Gastrocnemius medialis (tissue), 4 donors: Measurements from ENCODE around the gene USH1C. TPM values are rescaled to one million over a fixed set of nuclear protein-coding genes. Genes with fewer than 3 reads are reported as not detected.

Experiments
- ATAC-seq, 2 donors: fragments of 150-250 bp; one replicate each; pipeline ENCODE4 v1.9.1; 2016
- DNase-seq, 2 donors: peaks; one replicate each; pipeline ENCODE4 v3.0.0-alpha.2; 2019
- H3K27ac ChIP-seq, 4 donors: fragments of 200-600 bp; sonication (generic); 1 replicate in 1 of 4; 2 replicates in 3 of 4; pipeline ENCODE4 v1.5.1; 2016 to 2018; ENCODE audit warnings: mild to moderate bottlenecking in 2 of 4, moderate library complexity in 1 of 4
- H3K27me3 ChIP-seq, 3 donors: fragments of 200-600 bp; sonication (generic) in 2 of 3; 1 replicate in 1 of 3; 2 replicates in 2 of 3; pipeline versions ENCODE4 v1.5.1 to v1.6.0; 2016 to 2019; ENCODE audit warnings: mild to moderate bottlenecking in 1 of 3, moderate library complexity in 1 of 3
- H3K36me3 ChIP-seq, 2 donors: fragments of 200-600 bp; sonication (generic) in 1 of 2; one replicate each; pipeline ENCODE4 v1.5.1; 2017 to 2018
- H3K4me1 ChIP-seq, 2 donors: fragments of 200-600 bp; sonication (generic) in 1 of 2; one replicate each; pipeline ENCODE4 v1.5.1; 2016 to 2017; ENCODE audit warnings: mild to moderate bottlenecking in 2 of 2
- H3K4me3 ChIP-seq, 4 donors: fragments of 200-600 bp; sonication (generic) in 3 of 4; 1 replicate in 1 of 4; 2 replicates in 3 of 4; pipeline ENCODE4 v1.5.1; 2016 to 2019; ENCODE audit warnings: mild to moderate bottlenecking in 2 of 4
- H3K9me3 ChIP-seq, 3 donors: fragments of 200-600 bp; sonication (generic) in 2 of 3; 1 replicate in 1 of 3; 2 replicates in 2 of 3; pipeline ENCODE4 v1.5.1; 2016 to 2019
- CTCF ChIP-seq, 5 experiments: fragments of 450-650 bp in 3 of 5; fragments of 200-600 bp in 2 of 5; sonication (generic) in 2 of 5; IDR thresholded peaks in 4 of 5; conservative IDR thresholded peaks in 1 of 5; 1 replicate in 4 of 5; 2 replicates in 1 of 5; pipeline ENCODE4 v1.5.1; 2016 to 2019; ENCODE audit warnings: antibody characterized with exemption in 5 of 5, mild to moderate bottlenecking in 3 of 5, moderate library complexity in 3 of 5
- POLR2A ChIP-seq, 2 donors: fragments of 450-650 bp; IDR thresholded peaks; one replicate each; pipeline ENCODE4 v1.6.1; 2017; ENCODE audit warnings: antibody characterized with exemption in 2 of 2, mild to moderate bottlenecking in 2 of 2, moderate library complexity in 2 of 2
- in situ Hi-C, 4 donors: fragments of 200-750 bp; cut with MboI; loops; one replicate each; pipeline versions ENCODE4 v1.15.0 to v1.8.0; 2017; ENCODE audit warnings: low sequenced_read_pairs in 4 of 4
- intact Hi-C: fragments of 100-400 bp; cut with DNase I; formaldehyde crosslinking; loops from one replicate; pipeline ENCODE4 v1.15.1; 2023; ENCODE audit warnings: low total_unique reads
- total RNA-seq, 4 donors: library from RNA; depleted of rRNA; stranded (reverse); fragments of >200 nt; gene quantifications; one replicate each; pipeline versions ENCODE4 v1.1.0 to v1.2.3, GENCODE V29; 2016

USH1C gene
- total RNA-seq, 4 donors from 2014 or later, result 0.78 TPM; not detected in 3

GRCh38 chr11:17556999-17557398, 12.8 kb upstream of the USH1C start:
- H3K36me3 ChIP-seq, result no peaks in the 10 kb centered on the region
- intact Hi-C loops (no loop called here), in situ Hi-C loops (no loop called here)
- no peak overlapping the region for H3K27ac ChIP-seq
- TF ChIP-seq CTCF (IDR thresholded peaks at IDR 0.05 in 4 of 5, conservative IDR thresholded peaks at IDR 0.05 in 1 of 5), result no peak
- TF ChIP-seq POLR2A (IDR thresholded peaks at IDR 0.05), result no peak
- no peak for DNase-seq
- no peak for ATAC-seq
- no peaks in the 10 kb centered on the region for H3K9me3 ChIP-seq
- H3K4me1 ChIP-seq, result no peaks in the 10 kb centered on the region
- H3K4me3 ChIP-seq, result no peak overlapping the region
- no peaks in the 10 kb centered on the region for H3K27me3 ChIP-seq

GRCh38 chr11:17554487-17554886, 10.3 kb upstream of the USH1C start:
- intact Hi-C loops (no loop called here), in situ Hi-C loops (no loop called here)
- ATAC-seq (no peak), DNase-seq (no peak)
- no peaks in the 10 kb centered on the region for H3K27me3 ChIP-seq
- H3K36me3 ChIP-seq, result no peaks in the 10 kb centered on the region
- TF ChIP-seq CTCF (IDR thresholded peaks at IDR 0.05 in 4 of 5, conservative IDR thresholded peaks at IDR 0.05 in 1 of 5) (no peak), POLR2A (IDR thresholded peaks at IDR 0.05) (no peak)
- H3K4me3 ChIP-seq, result no peak overlapping the region
- H3K9me3 ChIP-seq, result no peaks in the 10 kb centered on the region
- H3K27ac ChIP-seq, result no peak overlapping the region
- H3K4me1 ChIP-seq, result no peaks in the 10 kb centered on the region

- DNase-seq (no peak), ATAC-seq (no peak)
- no peak for TF ChIP-seq CTCF (IDR thresholded peaks at IDR 0.05 in 4 of 5, conservative IDR thresholded peaks at IDR 0.05 in 1 of 5)
- TF ChIP-seq POLR2A (IDR thresholded peaks at IDR 0.05), result no peak
- Histone ChIP-seq H3K36me3 (no peaks in the 10 kb centered on the region), H3K4me1 (no peaks in the 10 kb centered on the region), H3K9me3 (no peaks in the 10 kb centered on the region), H3K27ac (no peak overlapping the region), H3K27me3 (peaks cover 0 to 5% (median 0%) of the 10 kb centered on the region in 3 donors), H3K4me3 (no peak overlapping the region)
- in situ Hi-C loops (no loop called here), intact Hi-C loops (no loop called here)
These were observed 9.0 kb upstream of the USH1C start for GRCh38 chr11:17553249-17553546.

- Histone ChIP-seq H3K4me1 (no peaks in the 10 kb centered on the region), H3K9me3 (no peaks in the 10 kb centered on the region), H3K36me3 (no peaks in the 10 kb centered on the region), H3K4me3 (no peak overlapping the region), H3K27me3 (peaks cover 0 to 6% (median 5%) of the 10 kb centered on the region in 3 donors), H3K27ac (no peak overlapping the region)
- TF ChIP-seq CTCF (IDR thresholded peaks at IDR 0.05 in 4 of 5, conservative IDR thresholded peaks at IDR 0.05 in 1 of 5) (no peak), POLR2A (IDR thresholded peaks at IDR 0.05) (no peak)
- intact Hi-C loops, result no loop called here
- ATAC-seq (no peak), DNase-seq (no peak)
- in situ Hi-C loops, result no loop called here
These were observed 8.4 kb upstream of the USH1C start for GRCh38 chr11:17552392-17553248.

GRCh38 chr11:17552041-17552355, 7.8 kb upstream of the USH1C start:
- no peak for ATAC-seq
- Histone ChIP-seq H3K27me3 (peaks cover 0 to 12% (median 11%) of the 10 kb centered on the region in 3 donors), H3K4me3 (no peak overlapping the region), H3K27ac (no peak overlapping the region), H3K36me3 (no peaks in the 10 kb centered on the region), H3K4me1 (no peaks in the 10 kb centered on the region), H3K9me3 (no peaks in the 10 kb centered on the region)
- in situ Hi-C loops, result no loop called here
- TF ChIP-seq CTCF (IDR thresholded peaks at IDR 0.05 in 4 of 5, conservative IDR thresholded peaks at IDR 0.05 in 1 of 5) (no peak), POLR2A (IDR thresholded peaks at IDR 0.05) (no peak)
- intact Hi-C loops, result no loop called here
- DNase-seq, result no peak
